K562 (cell line): ENCODE data around the gene LRRC74B. TPM values are rescaled to one million over a fixed set of nuclear protein-coding genes. Genes with fewer than 3 reads are reported as not detected.

Experiments used
- GTF2A2 ChIP-seq: IDR thresholded peaks from 2 replicates; pipeline ENCODE4 v1.6.1; 2016; ENCODE audit warnings: mild to moderate bottlenecking, missing genetic modification characterization, missing compliant biosample characterization
- HNRNPK ChIP-seq: fragments of 200-400 bp; formaldehyde crosslinking; IDR thresholded peaks from one replicate; pipeline ENCODE4 v1.6.1; 2018; ENCODE audit warnings: mild to moderate bottlenecking, low read depth, low read length; ENCODE audit not compliant: poor library complexity, severe bottlenecking
- ILK ChIP-seq: fragments of 450-650 bp; IDR thresholded peaks from 2 replicates; pipeline ENCODE4 v1.6.1; 2016; ENCODE audit warnings: missing genetic modification characterization, low read depth, mild to moderate bottlenecking, missing compliant biosample characterization, moderate library complexity, borderline replicate concordance
- KDM5B ChIP-seq: fragments of 200-600 bp; sonication (generic); IDR thresholded peaks from 2 replicates; pipeline ENCODE4 v1.6.1; 2012; ENCODE audit warnings: low read depth, mild to moderate bottlenecking, moderate library complexity, low read length, control low read depth, inconsistent platforms; ENCODE audit not compliant: insufficient replicate concordance
- KLF1 ChIP-seq: fragments of 450-650 bp; IDR thresholded peaks from 2 replicates; pipeline ENCODE4 v1.6.1; 2016; ENCODE audit warnings: missing genetic modification characterization, missing compliant biosample characterization
- POLR2B ChIP-seq: fragments of 450-650 bp; IDR thresholded peaks from 2 replicates; pipeline ENCODE4 v1.6.1; 2018; ENCODE audit warnings: low read depth; ENCODE audit not compliant: partially characterized antibody
- SMAD3 ChIP-seq: fragments of 450-650 bp; formaldehyde crosslinking; conservative IDR thresholded peaks from 2 replicates; pipeline ENCODE4 v1.4.0; 2020; ENCODE audit warnings: mild to moderate bottlenecking
- ZNF12 ChIP-seq: sonication (generic); formaldehyde crosslinking; IDR thresholded peaks from 2 replicates; pipeline ENCODE4 v1.4.0; 2020; ENCODE audit warnings: mild to moderate bottlenecking, missing genetic modification reagents
- ZNF41 ChIP-seq: fragments of 250-450 bp; sonication (Bioruptor Pico); conservative IDR thresholded peaks from 2 replicates; pipeline ENCODE4 v1.4.0; 2020; ENCODE audit warnings: mild to moderate bottlenecking
- ZNF436 ChIP-seq: fragments of 250-450, 450-650 bp; sonication (Bioruptor Pico); formaldehyde crosslinking; IDR thresholded peaks from 2 replicates; pipeline ENCODE4 v1.7.0; 2020; ENCODE audit warnings: mild to moderate bottlenecking
- ZNF785 ChIP-seq: fragments of 250-450 bp; sonication (Bioruptor Pico); IDR thresholded peaks from 2 replicates; pipeline ENCODE4 v1.4.0; 2020; ENCODE audit warnings: mild to moderate bottlenecking
- polyA plus RNA-seq, 8 experiments: library from polyadenylated mRNA; depleted of rRNA in 4 of 8; stranded (reverse) in 5 of 8; unstranded in 3 of 8; fragments of >200 nt; fragmentation: Nextera tagmentation in 2 of 8; fragmentation: Illumina TruSeq in 1 of 8; extraction: Ambion mirVana in 2 of 8; extraction: Trizol in 1 of 8; gene quantifications; 2 replicates each; pipeline versions ENCODE4 v1.2.1 to v1.2.3, GENCODE V29; 2011 to 2014; ENCODE audit warnings: inconsistent platforms in 1 of 8, missing spikeins in 1 of 8
- total RNA-seq, 7 experiments: library from RNA; depleted of rRNA in 6 of 7; stranded (reverse); fragments of >200 nt in 6 of 7; fragmentation: Illumina TruSeq in 2 of 7; extraction: Trizol in 2 of 7; gene quantifications; 2 replicates each; pipeline versions ENCODE4 v1.2.1 to v1.2.3, GENCODE V29; 2011 to 2021; ENCODE audit warnings: low replicate concordance in 1 of 7
- TF ChIP-seq, protein P1 (sequence below): sonication (generic); formaldehyde crosslinking; IDR thresholded peaks from 2 replicates; pipeline ENCODE4 v1.8.1; 2023; ENCODE audit warnings: mild to moderate bottlenecking, missing genetic modification reagents
- TF ChIP-seq, protein P2 (sequence below): fragments of 450-650 bp; formaldehyde crosslinking; IDR thresholded peaks from 2 replicates; pipeline ENCODE4 v1.4.0; 2022; ENCODE audit warnings: mild to moderate bottlenecking, moderate library complexity
- TF ChIP-seq, protein P3 (sequence below): sonication (generic); formaldehyde crosslinking; IDR thresholded peaks from 2 replicates; pipeline ENCODE4 v1.9.0; 2022; ENCODE audit warnings: mild to moderate bottlenecking, missing genetic modification reagents

Gene LRRC74B
- total and polyA plus RNA-seq, 9 of the 15 experiments (the other 6 are each of a cell fraction or from before 2014, with no cell fraction given): not detected

DNA sequence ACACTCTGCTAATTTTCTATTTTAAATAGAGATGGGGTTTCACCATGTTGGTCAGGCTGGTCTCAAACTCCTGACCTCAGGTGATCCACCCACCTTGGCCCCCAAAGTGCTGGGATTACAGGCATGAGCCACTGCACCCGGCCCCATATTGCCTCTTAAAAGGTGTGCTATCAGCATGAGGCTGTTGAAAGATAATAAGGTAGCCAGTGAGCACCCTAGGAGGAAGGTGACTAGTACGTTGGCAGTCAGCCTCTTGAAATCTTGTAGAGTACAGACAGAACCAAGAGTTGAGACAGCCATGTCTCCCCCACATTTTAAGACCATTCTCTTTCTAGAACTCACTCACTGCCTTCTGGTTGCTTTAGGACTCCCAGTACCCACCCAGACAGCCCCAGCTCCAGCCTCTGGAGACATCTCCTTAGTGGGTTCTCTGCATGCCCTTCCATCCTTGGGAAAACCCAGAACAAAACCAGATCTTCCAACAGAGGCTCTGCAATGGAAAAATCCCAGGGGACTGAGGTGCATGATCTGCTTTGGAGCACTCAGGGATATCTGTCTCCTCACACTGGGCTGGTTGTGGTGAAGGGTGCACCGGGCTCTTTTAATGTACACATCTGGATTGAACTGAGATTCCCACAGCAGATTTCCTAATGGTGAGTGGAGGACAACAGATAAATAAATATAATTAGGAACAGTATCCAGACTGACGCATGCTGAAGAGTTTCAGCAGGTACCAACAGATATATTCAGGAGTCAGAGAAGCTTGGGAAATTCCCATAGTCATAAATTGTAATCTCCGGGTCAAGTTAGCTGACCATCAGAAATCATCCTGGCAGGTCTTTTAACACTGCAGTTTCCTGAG is 49.4 kb downstream of the LRRC74B start (continued):
- TF ChIP-seq, protein P1, sequence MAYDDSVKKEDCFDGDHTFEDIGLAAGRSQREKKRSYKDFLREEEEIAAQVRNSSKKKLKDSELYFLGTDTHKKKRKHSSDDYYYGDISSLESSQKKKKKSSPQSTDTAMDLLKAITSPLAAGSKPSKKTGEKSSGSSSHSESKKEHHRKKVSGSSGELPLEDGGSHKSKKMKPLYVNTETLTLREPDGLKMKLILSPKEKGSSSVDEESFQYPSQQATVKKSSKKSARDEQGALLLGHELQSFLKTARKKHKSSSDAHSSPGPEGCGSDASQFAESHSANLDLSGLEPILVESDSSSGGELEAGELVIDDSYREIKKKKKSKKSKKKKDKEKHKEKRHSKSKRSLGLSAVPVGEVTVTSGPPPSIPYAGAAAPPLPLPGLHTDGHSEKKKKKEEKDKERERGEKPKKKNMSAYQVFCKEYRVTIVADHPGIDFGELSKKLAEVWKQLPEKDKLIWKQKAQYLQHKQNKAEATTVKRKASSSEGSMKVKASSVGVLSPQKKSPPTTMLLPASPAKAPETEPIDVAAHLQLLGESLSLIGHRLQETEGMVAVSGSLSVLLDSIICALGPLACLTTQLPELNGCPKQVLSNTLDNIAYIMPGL (CRISPR knock-in tag): 0 out of 2 replicates have a peak, but pooled peaks have one; percentile 17
- no peak for TF ChIP-seq HNRNPK
- TF ChIP-seq, protein P2, sequence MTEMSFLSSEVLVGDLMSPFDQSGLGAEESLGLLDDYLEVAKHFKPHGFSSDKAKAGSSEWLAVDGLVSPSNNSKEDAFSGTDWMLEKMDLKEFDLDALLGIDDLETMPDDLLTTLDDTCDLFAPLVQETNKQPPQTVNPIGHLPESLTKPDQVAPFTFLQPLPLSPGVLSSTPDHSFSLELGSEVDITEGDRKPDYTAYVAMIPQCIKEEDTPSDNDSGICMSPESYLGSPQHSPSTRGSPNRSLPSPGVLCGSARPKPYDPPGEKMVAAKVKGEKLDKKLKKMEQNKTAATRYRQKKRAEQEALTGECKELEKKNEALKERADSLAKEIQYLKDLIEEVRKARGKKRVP: 0 out of 2 replicates have a peak, but pooled peaks have one; percentile 31
- 0 out of 2 replicates have a peak, but pooled peaks have one; percentile 18 for TF ChIP-seq ZNF41 (CRISPR knock-in tag)
- TF ChIP-seq, protein P3, sequence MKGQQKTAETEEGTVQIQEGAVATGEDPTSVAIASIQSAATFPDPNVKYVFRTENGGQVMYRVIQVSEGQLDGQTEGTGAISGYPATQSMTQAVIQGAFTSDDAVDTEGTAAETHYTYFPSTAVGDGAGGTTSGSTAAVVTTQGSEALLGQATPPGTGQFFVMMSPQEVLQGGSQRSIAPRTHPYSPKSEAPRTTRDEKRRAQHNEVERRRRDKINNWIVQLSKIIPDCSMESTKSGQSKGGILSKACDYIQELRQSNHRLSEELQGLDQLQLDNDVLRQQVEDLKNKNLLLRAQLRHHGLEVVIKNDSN (CRISPR knock-in tag): peak; percentile 40; the same call in 1 of the 2 replicates
- TF ChIP-seq SMAD3 (CRISPR knock-in tag): 0 out of 2 replicates have a peak, but pooled peaks have one; percentile 31
- TF ChIP-seq KLF1 (tag): peak; percentile 30; the same call in 1 of the 2 replicates
- no peak for TF ChIP-seq POLR2B
- peak; percentile 63 for TF ChIP-seq ZNF436 (CRISPR knock-in tag)
- no peak for TF ChIP-seq ZNF12
- TF ChIP-seq ZNF785 (CRISPR knock-in tag): 0 out of 2 replicates have a peak, but pooled peaks have one; percentile 27
- TF ChIP-seq KDM5B: peak; percentile 12
- TF ChIP-seq ILK (tag): no peak
- TF ChIP-seq GTF2A2 (tag): 0 out of 2 replicates have a peak, but pooled peaks have one; percentile 20
- TF ChIP-seq, all 486 proteins: peak for 32
